GM21786 (cell line): ENCODE measurements around the gene IGF1.

ENCODE experiments used
- ATAC-seq: cut with Tn5 transposase; IDR thresholded peaks from one replicate; pipeline ENCODE4 v1.9.1; 2021; ENCODE audit not compliant: unreplicated experiment

IGF1 gene

GRCh38 chr12:102429211-102430154, 50.9 kb downstream of the IGF1 start:
- ATAC-seq = no peak

- no peak for ATAC-seq
Observed at GRCh38 chr12:102427543-102427941, 52.8 kb downstream of the IGF1 start.

GRCh38 chr12:102426599-102427542, 53.5 kb downstream of the IGF1 start:
- ATAC-seq = no peak

GRCh38 chr12:102425109-102426039, 55.0 kb downstream of the IGF1 start:
- ATAC-seq = no peak

- no peak for ATAC-seq
Observed at GRCh38 chr12:102423462-102423861, 56.9 kb downstream of the IGF1 start.

- no peak for ATAC-seq
Observed at GRCh38 chr12:102421802-102422583, 58.4 kb downstream of the IGF1 start.

GRCh38 chr12:102419094-102419764, 61.1 kb downstream of the IGF1 start:
- ATAC-seq = no peak

GRCh38 chr12:102417055-102417454, 63.3 kb downstream of the IGF1 start:
- no peak for ATAC-seq

GRCh38 chr12:102415515-102415914, 64.8 kb downstream of the IGF1 start:
- ATAC-seq = no peak

- ATAC-seq = no peak
Observed at GRCh38 chr12:102413396-102413795, 67.0 kb downstream of the IGF1 start.

GRCh38 chr12:102410511-102410910, 69.9 kb downstream of the IGF1 start:
- no peak for ATAC-seq

GRCh38 chr12:102408487-102409297, 71.7 kb downstream of the IGF1 start:
- ATAC-seq = no peak

GRCh38 chr12:102407776-102408486, 72.4 kb downstream of the IGF1 start:
- ATAC-seq = no peak

GRCh38 chr12:102406033-102406584, 74.3 kb downstream of the IGF1 start:
- ATAC-seq = peak; percentile 57

GRCh38 chr12:102401087-102401486, 79.3 kb downstream of the IGF1 start:
- ATAC-seq = no peak

GRCh38 chr12:102399653-102400052, 80.7 kb downstream of the IGF1 start:
- ATAC-seq = no peak

- no peak for ATAC-seq
Observed at GRCh38 chr12:102396276-102396675, 84.1 kb downstream of the IGF1 start.
